Astrocyte of the spinal cord (primary cell): ENCODE measurements around the gene FGF8.

ENCODE experiments used
- DNase-seq: peaks from one replicate; pipeline ENCODE4 v3.0.0; 2011; ENCODE audit warnings: low read depth, low spot score
- H3K4me3 ChIP-seq: 2 replicates; pipeline ENCODE4 v1.5.1; 2011; ENCODE audit warnings: low read depth, mild to moderate bottlenecking, low read length, moderate library complexity
- CTCF ChIP-seq: IDR thresholded peaks from 2 replicates; pipeline ENCODE4 v1.5.1; 2012; ENCODE audit warnings: low read depth, mild to moderate bottlenecking, low read length, inconsistent platforms
- in situ Hi-C: cut with HindIII; loops from 2 replicates; pipeline ENCODE4 v1.10.0; 2017; ENCODE audit warnings: low sequenced_read_pairs

FGF8 gene

DNA sequence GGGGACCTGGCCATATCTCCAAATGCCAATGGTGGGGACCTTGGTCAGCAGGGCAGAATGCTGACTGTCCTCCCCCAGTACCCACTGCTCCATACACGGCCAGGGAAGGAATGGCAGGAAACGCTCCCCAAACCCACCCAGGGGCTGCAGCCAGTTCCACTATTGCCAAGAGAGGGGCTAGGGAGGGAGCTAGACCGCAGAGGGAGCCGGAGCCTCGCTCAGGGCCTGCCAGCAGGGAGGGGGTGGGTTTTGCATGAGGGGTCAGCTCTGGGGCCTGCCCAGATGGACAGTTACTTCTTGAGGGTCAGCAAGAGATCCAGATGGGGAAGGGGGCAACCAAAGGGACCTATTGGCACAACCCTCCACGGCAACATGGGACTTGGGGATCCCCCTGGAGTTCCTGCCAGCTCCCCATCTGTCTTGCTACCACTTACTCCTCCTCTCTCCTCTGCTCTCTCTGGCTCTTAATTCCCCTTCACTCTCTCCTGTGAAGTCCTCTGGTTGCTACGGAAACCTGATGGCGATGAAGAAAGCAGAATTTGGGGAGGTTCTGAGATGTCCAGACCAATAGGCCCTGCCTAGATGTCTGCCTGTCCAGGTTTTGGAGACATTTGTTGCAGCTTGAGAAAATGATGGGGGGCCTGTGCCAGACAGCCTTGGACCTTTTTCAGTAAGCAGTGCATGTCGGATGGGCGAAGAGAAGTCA lies 12.6 kb downstream of the FGF8 start:
- no peak for DNase-seq
- in situ Hi-C loops: no loop called here
- TF ChIP-seq CTCF: no peak
- no peak overlapping the region for H3K4me3 ChIP-seq

DNA sequence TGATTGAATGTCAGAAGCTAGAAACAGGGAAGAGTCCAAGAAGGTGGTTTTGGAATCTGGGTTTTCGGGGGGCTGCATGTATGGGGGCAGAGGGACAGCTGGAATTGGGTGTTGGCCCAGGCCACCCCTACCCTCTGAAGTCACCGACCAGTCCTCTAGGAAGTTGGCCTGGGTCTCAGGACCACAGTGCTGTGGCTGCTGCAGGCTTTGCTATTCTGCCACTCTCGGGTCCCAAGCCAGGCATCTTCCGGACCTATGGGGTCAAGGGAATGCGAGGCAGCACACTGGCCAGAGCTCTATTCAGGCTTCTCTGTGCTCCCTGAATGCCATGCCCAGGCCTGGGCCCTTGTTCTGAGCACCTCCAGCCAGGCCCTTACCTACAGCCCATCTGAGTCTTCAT lies 13.2 kb downstream of the FGF8 start:
- no peak for TF ChIP-seq CTCF
- in situ Hi-C loops: no loop called here

DNA sequence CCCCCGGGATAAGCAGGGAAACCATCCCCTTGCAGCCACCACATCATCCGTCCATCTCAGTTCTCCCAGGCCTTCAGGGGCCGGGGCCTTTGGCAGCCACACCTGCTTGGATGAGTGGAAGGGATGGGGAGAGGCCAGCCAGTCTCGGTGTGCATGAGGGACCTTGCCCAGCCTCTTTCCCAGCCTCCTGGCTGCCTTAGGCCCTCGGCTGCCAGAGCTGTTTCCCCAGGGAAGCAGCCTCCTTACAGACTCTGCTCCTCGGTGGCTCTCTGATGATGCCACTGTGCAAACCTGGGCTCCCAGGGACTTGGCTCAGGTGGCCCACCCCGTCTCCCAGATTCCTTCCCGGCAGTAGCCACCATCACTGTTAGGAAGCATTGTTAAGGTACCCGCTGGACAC lies 14.7 kb downstream of the FGF8 start:
- DNase-seq: no peak
- no peak overlapping the region for H3K4me3 ChIP-seq
- in situ Hi-C loops: no loop called here
- no peak for TF ChIP-seq CTCF

More for the DNA sequence above, 13.2 kb downstream of the FGF8 start:
- DNase-seq: no peak
- no peak overlapping the region for H3K4me3 ChIP-seq

DNA sequence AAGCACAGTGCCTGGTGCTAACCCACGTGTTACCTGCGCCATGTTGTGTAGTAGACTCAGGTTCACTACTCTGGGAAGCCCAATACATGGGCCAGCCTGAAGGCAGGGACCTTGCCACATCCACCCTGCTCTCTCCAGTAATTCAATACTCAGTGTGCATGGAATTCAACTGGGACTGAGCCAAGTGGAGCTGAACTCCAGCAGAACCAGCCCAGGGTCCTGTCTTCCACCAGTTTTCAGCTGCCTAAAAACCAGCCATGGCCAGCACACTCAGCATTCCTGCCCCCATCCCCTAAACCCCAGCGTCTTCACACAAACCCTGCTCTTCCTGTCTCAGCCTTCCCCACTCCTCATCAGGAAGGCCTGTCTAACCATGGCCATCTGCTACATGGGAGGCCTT lies 15.4 kb downstream of the FGF8 start:
- H3K4me3 ChIP-seq: no peak overlapping the region
- no peak for TF ChIP-seq CTCF
- in situ Hi-C loops: no loop called here
- DNase-seq: no peak

DNA sequence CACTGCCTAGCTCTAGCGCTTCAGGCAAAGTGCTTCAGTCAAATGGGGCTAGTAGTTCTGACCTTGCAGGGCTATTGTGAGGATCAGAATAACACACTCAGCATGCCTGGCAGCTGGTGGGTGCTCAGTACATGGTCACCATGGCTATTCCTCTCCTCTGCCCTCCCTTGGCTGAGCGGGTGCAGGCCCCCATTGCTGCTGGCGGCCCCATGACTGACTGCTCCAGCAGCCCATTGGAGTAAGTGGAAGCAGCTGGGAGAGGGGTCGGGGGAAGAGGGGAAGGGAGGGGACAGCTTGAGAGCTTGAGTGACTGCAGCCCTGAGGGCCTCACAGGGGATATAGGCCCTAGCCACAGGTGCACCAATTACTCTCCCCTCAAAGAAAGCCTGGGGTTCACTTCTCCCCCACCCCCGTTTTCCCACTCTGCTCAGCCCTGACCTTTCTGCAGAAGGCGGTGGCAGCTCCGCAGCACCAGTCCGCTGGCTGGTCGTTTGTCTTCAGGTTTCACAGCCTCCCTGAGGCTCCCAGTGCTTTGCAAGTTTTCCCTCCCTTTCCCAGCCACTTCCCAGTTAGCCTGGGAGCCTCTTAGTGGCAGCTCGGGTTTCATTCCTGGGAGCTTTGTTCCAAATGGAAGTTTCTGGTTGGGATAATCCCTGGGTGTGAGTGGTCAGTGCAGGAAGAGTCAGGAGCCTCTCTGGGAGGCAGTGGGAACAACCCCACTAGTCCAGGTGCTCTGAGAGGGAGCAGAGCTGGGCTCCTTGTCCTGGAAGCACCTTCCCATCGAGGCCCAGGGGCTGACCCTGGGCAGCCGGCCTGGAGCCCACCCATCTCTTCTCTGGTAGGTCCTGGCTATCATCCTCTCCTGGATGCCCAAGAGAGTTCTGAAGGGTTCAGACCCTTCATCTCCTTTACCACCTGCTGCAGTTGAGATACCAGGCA lies 16.3 kb downstream of the FGF8 start:
- DNase-seq: no peak
- H3K4me3 ChIP-seq: no peak overlapping the region
- no peak for TF ChIP-seq CTCF
- in situ Hi-C loops: no loop called here

- no peak for TF ChIP-seq CTCF
- DNase-seq: no peak
- in situ Hi-C loops: no loop called here
Measured at GRCh38 chr10:101758858-101759257, 17.1 kb downstream of the FGF8 start.

More at GRCh38 chr10:101758858-101759257, 17.1 kb downstream of the FGF8 start:
- no peak overlapping the region for H3K4me3 ChIP-seq
